Common myeloid progenitor, CD34-positive (primary cell): ENCODE data around the gene SLC2A4.
A peak's percentile ranks its signal among the peaks of the same experiment; 100 is the strongest.

Source experiments
- CTCF ChIA-PET: fragments of 350-600 bp; sonication (Branson Sonifier 250); formaldehyde crosslinking; loops from one replicate; lab custom pipeline; 2021; ENCODE audit warnings: antibody characterized with exemption; lab: Charles Lee
- POLR2A ChIA-PET: fragments of 350-600 bp; sonication (Branson Sonifier 250); formaldehyde crosslinking; loops from one replicate; lab custom pipeline; 2021; ENCODE audit warnings: antibody characterized with exemption; lab: Charles Lee
- DNase-seq, 3 donors: peaks; one replicate each; pipeline versions ENCODE4 v3.0.0 to v3.0.0-alpha.2; 2013
- H3K27ac ChIP-seq, 2 experiments: 1 replicate in 1 of 2; 2 replicates in 1 of 2; pipeline ENCODE4 v1.7.0; 2013; ENCODE audit warnings: inconsistent platforms in 2 of 2, low read length in 2 of 2, mild to moderate bottlenecking in 2 of 2, low read depth in 1 of 2, moderate library complexity in 1 of 2; ENCODE audit not compliant: severe bottlenecking in 2 of 2, insufficient read depth in 1 of 2, poor library complexity in 1 of 2
- H3K27me3 ChIP-seq, 5 experiments: replicated peaks in 2 of 5; 1 replicate in 3 of 5; 2 replicates in 2 of 5; pipeline versions ENCODE4 v1.6.1 to v1.7.0; 2013; ENCODE audit warnings: low read length in 4 of 5, mild to moderate bottlenecking in 2 of 5, moderate library complexity in 2 of 5, inconsistent platforms in 1 of 5; ENCODE audit not compliant: insufficient read depth in 5 of 5, control insufficient read depth in 4 of 5
- H3K36me3 ChIP-seq, 4 experiments: 1 replicate in 2 of 4; 2 replicates in 2 of 4; pipeline versions ENCODE4 v1.6.1 to v1.7.0; 2013; ENCODE audit warnings: low read length in 3 of 4, control low read depth in 1 of 4, mild to moderate bottlenecking in 1 of 4; ENCODE audit not compliant: control insufficient read depth in 4 of 4, insufficient read depth in 4 of 4
- H3K4me1 ChIP-seq, 4 experiments: 1 replicate in 3 of 4; 2 replicates in 1 of 4; pipeline versions ENCODE4 v1.6.1 to v1.7.1; 2013; ENCODE audit warnings: low read length in 3 of 4, mild to moderate bottlenecking in 3 of 4, control low read depth in 1 of 4, inconsistent platforms in 1 of 4, moderate library complexity in 1 of 4; ENCODE audit not compliant: control insufficient read depth in 4 of 4, insufficient read depth in 4 of 4; ENCODE audit errors: control extremely low read depth in 1 of 4
- H3K4me3 ChIP-seq, 7 experiments: 1 replicate in 4 of 7; 2 replicates in 3 of 7; pipeline versions ENCODE4 v1.5.1 to v1.7.0; 2013; ENCODE audit warnings: mild to moderate bottlenecking in 7 of 7, low read length in 6 of 7, moderate library complexity in 6 of 7, inconsistent platforms in 2 of 7, low read depth in 2 of 7, control low read depth in 1 of 7; ENCODE audit not compliant: insufficient read depth in 4 of 7, control insufficient read depth in 1 of 7; ENCODE audit errors: extremely low read depth in 1 of 7
- H3K9me3 ChIP-seq, 5 experiments: 1 replicate in 4 of 5; 2 replicates in 1 of 5; pipeline versions ENCODE4 v1.6.1 to v1.7.1; 2013; ENCODE audit warnings: low read length in 4 of 5, mild to moderate bottlenecking in 2 of 5, inconsistent platforms in 1 of 5, low read depth in 1 of 5, moderate library complexity in 1 of 5; ENCODE audit not compliant: control insufficient read depth in 4 of 5, insufficient read depth in 2 of 5; ENCODE audit errors: control extremely low read depth in 1 of 5
- WGBS: methylation state at CpG from one replicate; pipeline ENCODE4 v1.1.5; 2013; ENCODE audit not compliant: insufficient coverage; 5-methylcytosine and 5-hydroxymethylcytosine counted together

Gene SLC2A4

DNA sequence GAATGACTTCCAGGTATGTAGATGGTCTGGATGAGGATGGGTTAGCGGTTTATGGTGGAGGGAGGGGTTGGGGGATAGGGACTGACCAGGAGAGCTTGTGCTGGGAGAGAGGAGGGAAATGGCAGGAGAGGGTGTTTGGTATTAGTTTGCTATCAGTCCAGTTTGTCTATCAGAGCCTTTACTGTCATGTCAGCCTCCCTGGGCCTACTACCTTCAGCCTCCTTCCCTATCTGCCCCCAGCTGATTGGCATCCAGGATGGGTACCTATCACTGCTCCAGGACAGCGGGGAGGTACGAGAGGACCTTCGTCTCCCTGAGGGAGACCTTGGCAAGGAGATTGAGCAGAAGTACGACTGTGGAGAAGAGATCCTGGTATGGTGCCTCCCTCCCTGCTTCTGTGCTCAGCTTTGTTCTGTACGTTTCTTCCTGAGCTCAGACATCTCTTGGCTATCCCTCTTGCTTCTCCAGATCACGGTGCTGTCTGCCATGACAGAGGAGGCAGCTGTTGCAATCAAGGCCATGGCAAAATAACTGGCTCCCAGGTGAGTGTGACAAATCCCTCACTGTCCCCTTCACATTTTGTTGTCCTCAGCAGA, 29.7 kb downstream of the SLC2A4 start:
- H3K9me3 ChIP-seq: no peaks in the 10 kb centered on the region
- POLR2A ChIA-PET: no interaction called here
- WGBS: 98% methylated on average over 7 of the region's 7 CpGs
- H3K27ac ChIP-seq: peak overlapping the region in 1 of 2 experiments; percentile 35
- H3K36me3 ChIP-seq: peaks cover 17 to 50% (median 40%) of the 10 kb centered on the region in 4 experiments
- H3K27me3 ChIP-seq: no peaks in the 10 kb centered on the region
- H3K4me3 ChIP-seq: no peak overlapping the region
- peaks cover 16 to 53% (median 39%) of the 10 kb centered on the region in 4 experiments for H3K4me1 ChIP-seq
- CTCF ChIA-PET: interaction anchor here (0.6 to 2.3 kb wide), 4 partner anchors 8 to 95 kb away, joined by 3 to 8 read pairs (median 4); partner anchors contain the start of gene ACAP1
- no peak for DNase-seq

DNA sequence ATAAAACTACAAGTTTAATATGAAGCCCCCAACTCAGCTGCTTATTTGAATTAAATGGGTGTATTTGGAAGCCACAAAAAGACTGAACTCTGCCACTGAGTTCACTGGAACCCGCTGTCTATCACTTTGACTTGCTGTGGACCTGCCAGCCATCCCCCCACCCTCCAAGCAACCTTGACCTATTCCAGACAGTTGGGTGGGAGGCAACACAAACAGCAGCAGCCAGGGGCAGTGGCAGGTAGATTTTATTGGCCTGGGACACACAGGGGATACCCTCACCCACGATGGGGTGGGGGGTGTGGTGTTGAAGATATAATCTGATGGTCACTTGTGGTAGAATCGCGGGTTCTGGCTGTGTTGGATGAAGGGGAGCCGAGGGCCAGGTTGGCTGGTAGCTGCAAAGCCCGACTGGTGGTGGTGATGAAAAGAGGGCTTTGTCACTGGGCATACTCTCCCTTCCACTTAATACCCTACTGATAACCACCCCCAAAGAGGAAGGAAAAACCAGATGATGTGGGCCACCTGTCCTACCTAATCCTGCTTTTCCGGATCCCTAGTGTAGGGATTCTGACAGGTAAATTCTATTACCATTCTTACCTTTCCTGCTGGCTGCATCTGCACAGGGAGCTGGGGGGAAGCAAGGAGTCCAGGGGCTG, 31.0 kb downstream of the SLC2A4 start:
- Histone ChIP-seq H3K27me3 (no peaks in the 10 kb centered on the region), H3K4me3 (no peak overlapping the region), H3K4me1 (peaks cover 16 to 51% (median 37%) of the 10 kb centered on the region in 4 experiments), H3K9me3 (no peaks in the 10 kb centered on the region), H3K27ac (no peak overlapping the region), H3K36me3 (peaks cover 17 to 56% (median 49%) of the 10 kb centered on the region in 4 experiments)
- POLR2A ChIA-PET: interaction anchor here (1.0 kb wide), 1 partner anchor 24 kb away, joined by 3 read pairs; the partner anchor contains the start of gene ACAP1
- DNase-seq: no peak
- CTCF ChIA-PET: interaction anchor here (0.8 to 2.5 kb wide), 6 partner anchors 11 to 38 kb away, joined by 3 to 8 read pairs (median 4); no protein-coding TSS in a partner anchor
- WGBS: 33% methylated on average over 1 of the region's 7 CpGs

GRCh38 chr17:7313088-7313889, 31.8 kb downstream of the SLC2A4 start:
- Histone ChIP-seq H3K27ac (no peak overlapping the region), H3K9me3 (no peaks in the 10 kb centered on the region), H3K4me3 (peak overlapping the region in 1 of 7 experiments; percentile 74), H3K36me3 (peaks cover 20 to 63% (median 55%) of the 10 kb centered on the region in 4 experiments), H3K4me1 (peaks cover 16 to 51% (median 37%) of the 10 kb centered on the region in 4 experiments), H3K27me3 (no peaks in the 10 kb centered on the region)
- WGBS: 95% methylated on average over 6 of the region's 7 CpGs
- ChIA-PET POLR2A (interaction anchor here (0.5 to 1.2 kb wide), 3 partner anchors 23 to 190 kb away, joined by 3 to 6 read pairs (median 6); partner anchors contain the start of genes ACAP1 and TMEM256), CTCF (interaction anchor here (0.8 to 2.5 kb wide), 10 partner anchors 9 to 38 kb away, joined by 3 to 11 read pairs (median 4); no protein-coding TSS in a partner anchor)
- peak in 2 of 3 donors; percentile 42 to 47 for DNase-seq

- Histone ChIP-seq H3K9me3 (no peaks in the 10 kb centered on the region), H3K4me3 (peak overlapping the region; percentile 53 to 92 (median 74)), H3K4me1 (peaks cover 16 to 50% (median 33%) of the 10 kb centered on the region in 4 experiments), H3K36me3 (peaks cover 24 to 71% (median 62%) of the 10 kb centered on the region in 4 experiments), H3K27ac (peak overlapping the region; percentile 62 to 79), H3K27me3 (no peaks in the 10 kb centered on the region)
- POLR2A ChIA-PET: interaction anchor here (0.5 to 1.2 kb wide), 3 partner anchors 22 to 189 kb away, joined by 3 to 6 read pairs (median 6); partner anchors contain the start of genes ACAP1 and TMEM256
- CTCF ChIA-PET: interaction anchor here (0.8 to 2.5 kb wide), 8 partner anchors 8 to 72 kb away, joined by 3 to 11 read pairs (median 4); no protein-coding TSS in a partner anchor
- DNase-seq: peak in 2 of 3 donors; percentile 39 to 50
- 49% methylated on average over 7 of the region's 9 CpGs for whole genome bisulfite sequencing
These were observed 32.6 kb downstream of the SLC2A4 start for GRCh38 chr17:7313890-7314718.

DNA sequence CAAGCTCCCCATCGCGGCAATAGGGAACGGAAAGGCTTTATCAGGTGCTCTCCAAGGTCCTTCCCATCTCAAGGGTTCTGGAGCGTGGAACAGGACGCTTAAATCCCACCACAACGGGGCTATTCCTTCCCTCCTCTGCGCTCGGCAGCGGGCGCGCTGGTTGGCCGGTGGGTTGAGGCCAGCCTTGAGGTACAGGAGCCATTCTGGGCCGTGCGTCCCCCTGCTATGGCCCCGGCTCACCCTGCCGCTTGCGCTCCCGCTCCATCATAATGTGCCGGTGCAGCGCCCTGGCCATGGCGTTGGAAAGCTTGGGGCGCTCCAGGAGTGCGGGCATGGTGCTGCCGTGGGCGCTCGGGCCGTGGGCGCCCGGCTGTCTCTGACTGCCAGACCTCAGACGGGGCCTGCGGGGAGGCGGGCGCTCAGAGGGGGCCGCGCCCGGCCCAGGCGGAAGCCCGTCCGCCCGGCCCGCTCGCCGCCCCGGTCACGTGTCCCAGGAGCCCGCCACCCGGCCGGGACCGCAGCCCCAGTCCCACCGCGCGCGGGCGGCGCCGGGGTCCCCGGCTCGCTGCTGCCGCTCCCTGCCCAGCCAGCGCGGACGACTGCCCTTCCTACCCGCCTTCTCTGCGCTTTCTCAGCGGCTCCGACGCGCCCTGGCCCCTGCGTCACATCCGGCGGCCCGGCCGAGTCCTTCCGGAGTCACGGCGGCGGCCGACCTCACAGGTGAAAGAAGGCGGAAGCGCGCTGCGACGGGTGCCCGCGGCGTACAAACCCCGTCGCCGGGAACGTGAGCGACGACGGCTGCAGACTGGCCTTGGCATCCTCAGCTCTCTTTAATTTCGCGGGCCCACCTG, 33.4 kb downstream of the SLC2A4 start, which contains the start of gene GPS2:
Gene GPS2 (minus strand): TSS at position 642 of the 851 bp plus-strand sequence. CDS start 308 bp downstream, at position 334.
- Histone ChIP-seq H3K4me3 (peak within 1 kb of the TSS; percentile 53 to 92 (median 74)), H3K36me3 (peaks cover 21 to 66% (median 56%) of the 10 kb centered on the region in 4 experiments), H3K9me3 (no peaks in the 10 kb centered on the region), H3K4me1 (peaks cover 10 to 41% (median 25%) of the 10 kb centered on the region in 4 experiments), H3K27me3 (no peaks in the 10 kb centered on the region), H3K27ac (peak within 1 kb of the TSS; percentile 62 to 79)
- POLR2A ChIA-PET: interaction anchor here (0.6 kb wide), 1 partner anchor 153 kb away, joined by 3 read pairs; no protein-coding TSS in a partner anchor
- WGBS: under 1% methylated on average over 86 of the region's 95 CpGs
- CTCF ChIA-PET: interaction anchor here (1.1 to 2.5 kb wide), 7 partner anchors 10 to 94 kb away, joined by 3 to 11 read pairs (median 4); partner anchors contain the start of gene TMEM95
- peak; percentile 87 to 94 (median 92) for DNase-seq
